Measurements from ENCODE around the gene P4HA1.
"Not testable (repeated sequence)": the region's sequence is repeated elsewhere in the genome, so short reads cannot be mapped to it uniquely, and the experiment has no call there.

P4HA1 gene

GRCh38 chr10:72997099-72997498 is 99.6 kb downstream of the P4HA1 start:
- TF ChIP-seq CTCF (IDR thresholded peaks at IDR 0.05; ENCODE audit: insufficient read depth, missing control alignments) = no peak
- FAIRE-seq = no peak
- DNase-seq (ENCODE audit: insufficient read length, low spot score) = no peak

GRCh38 chr10:72995459-72995858 is 101.2 kb downstream of the P4HA1 start:
- FAIRE-seq = not testable (repeated sequence)

GRCh38 chr10:72989771-72990170 is 106.9 kb downstream of the P4HA1 start:
- DNase-seq (ENCODE audit: insufficient read length, low spot score); FAIRE-seq: not testable (repeated sequence)

More at GRCh38 chr10:72995459-72995858, 101.2 kb downstream of the P4HA1 start:
- DNase-seq (ENCODE audit: insufficient read length, low spot score) = not testable (repeated sequence)

GRCh38 chr10:72984618-72985017 is 112.0 kb downstream of the P4HA1 start:
- not testable (repeated sequence) for FAIRE-seq; DNase-seq (ENCODE audit: insufficient read length, low spot score)

GRCh38 chr10:72981882-72982529 is 114.7 kb downstream of the P4HA1 start:
- TF ChIP-seq CTCF (IDR thresholded peaks at IDR 0.05; ENCODE audit: insufficient read depth, missing control alignments) = no peak
- no peak for DNase-seq (ENCODE audit: insufficient read length, low spot score)
- FAIRE-seq = no peak

- TF ChIP-seq CTCF (IDR thresholded peaks at IDR 0.05; ENCODE audit: insufficient read depth, missing control alignments) = no peak
- no peak for FAIRE-seq
- DNase-seq (ENCODE audit: insufficient read length, low spot score) = no peak
Observed at GRCh38 chr10:72981028-72981881, 115.4 kb downstream of the P4HA1 start.

GRCh38 chr10:72980348-72980747 is 116.3 kb downstream of the P4HA1 start:
- no peak for FAIRE-seq
- TF ChIP-seq CTCF (IDR thresholded peaks at IDR 0.05; ENCODE audit: insufficient read depth, missing control alignments) = no peak
- no peak for DNase-seq (ENCODE audit: insufficient read length, low spot score)

GRCh38 chr10:72979709-72980108 is 117.0 kb downstream of the P4HA1 start:
- TF ChIP-seq CTCF (IDR thresholded peaks at IDR 0.05; ENCODE audit: insufficient read depth, missing control alignments) = no peak
- FAIRE-seq = no peak
- DNase-seq (ENCODE audit: insufficient read length, low spot score) = no peak
